Measurements from ENCODE around the gene BACH2.

DNA sequence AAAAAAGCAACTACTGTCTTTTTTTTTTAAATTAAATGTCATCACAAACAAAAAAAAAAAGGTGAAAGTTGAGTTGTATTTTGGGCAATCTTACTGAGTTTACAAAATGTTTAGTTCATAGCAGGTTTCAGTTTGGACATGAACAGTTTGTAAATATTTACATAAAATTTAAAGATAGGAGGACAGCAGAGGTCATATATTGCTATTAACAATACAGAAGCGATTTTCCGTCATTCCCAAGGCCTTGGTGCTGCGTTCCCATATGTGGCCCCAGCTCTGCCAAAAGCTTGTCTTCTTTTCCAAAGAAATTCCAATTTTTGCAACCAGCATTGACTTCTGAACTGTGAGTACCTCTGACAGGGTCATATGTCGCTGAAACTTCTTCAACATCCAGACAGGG, 5.1 kb downstream of the BACH2 start:
- TF ChIP-seq, protein P1, sequence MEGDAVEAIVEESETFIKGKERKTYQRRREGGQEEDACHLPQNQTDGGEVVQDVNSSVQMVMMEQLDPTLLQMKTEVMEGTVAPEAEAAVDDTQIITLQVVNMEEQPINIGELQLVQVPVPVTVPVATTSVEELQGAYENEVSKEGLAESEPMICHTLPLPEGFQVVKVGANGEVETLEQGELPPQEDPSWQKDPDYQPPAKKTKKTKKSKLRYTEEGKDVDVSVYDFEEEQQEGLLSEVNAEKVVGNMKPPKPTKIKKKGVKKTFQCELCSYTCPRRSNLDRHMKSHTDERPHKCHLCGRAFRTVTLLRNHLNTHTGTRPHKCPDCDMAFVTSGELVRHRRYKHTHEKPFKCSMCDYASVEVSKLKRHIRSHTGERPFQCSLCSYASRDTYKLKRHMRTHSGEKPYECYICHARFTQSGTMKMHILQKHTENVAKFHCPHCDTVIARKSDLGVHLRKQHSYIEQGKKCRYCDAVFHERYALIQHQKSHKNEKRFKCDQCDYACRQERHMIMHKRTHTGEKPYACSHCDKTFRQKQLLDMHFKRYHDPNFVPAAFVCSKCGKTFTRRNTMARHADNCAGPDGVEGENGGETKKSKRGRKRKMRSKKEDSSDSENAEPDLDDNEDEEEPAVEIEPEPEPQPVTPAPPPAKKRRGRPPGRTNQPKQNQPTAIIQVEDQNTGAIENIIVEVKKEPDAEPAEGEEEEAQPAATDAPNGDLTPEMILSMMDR (IDR thresholded peaks at IDR 0.05): no peak
- no peak for TF ChIP-seq POLR2A (IDR thresholded peaks at IDR 0.05)
- no peak for TF ChIP-seq EP300 (IDR thresholded peaks at IDR 0.05)
